GM19452 (cell line): Measurements from ENCODE around the gene B4GALT6.

Experiments used
- ATAC-seq: cut with Tn5 transposase; IDR thresholded peaks from one replicate; pipeline ENCODE4 v1.9.1; 2021; ENCODE audit not compliant: unreplicated experiment

The B4GALT6 gene

GRCh38 chr18:31661965-31662364, 22.4 kb downstream of the B4GALT6 start:
- no peak for ATAC-seq

- no peak for ATAC-seq
Observed at GRCh38 chr18:31660763-31661162, 23.6 kb downstream of the B4GALT6 start.

GRCh38 chr18:31659576-31660177, 24.7 kb downstream of the B4GALT6 start:
- ATAC-seq, result no peak

- ATAC-seq, result peak; percentile 66
Observed at GRCh38 chr18:31658670-31659575, 25.5 kb downstream of the B4GALT6 start.

GRCh38 chr18:31657823-31658669, 26.3 kb downstream of the B4GALT6 start:
- ATAC-seq, result peak; percentile 80

- ATAC-seq, result no peak
Observed at GRCh38 chr18:31656754-31657153, 27.6 kb downstream of the B4GALT6 start.

GRCh38 chr18:31655354-31655753, 29.0 kb downstream of the B4GALT6 start:
- no peak for ATAC-seq

GRCh38 chr18:31652877-31653276, 31.5 kb downstream of the B4GALT6 start:
- no peak for ATAC-seq

- ATAC-seq, result no peak
Observed at GRCh38 chr18:31652357-31652756, 32.0 kb downstream of the B4GALT6 start.

GRCh38 chr18:31651369-31651768, 33.0 kb downstream of the B4GALT6 start:
- no peak for ATAC-seq

GRCh38 chr18:31649978-31650719, 34.2 kb downstream of the B4GALT6 start:
- ATAC-seq, result peak; percentile 44

GRCh38 chr18:31649449-31649848, 34.9 kb downstream of the B4GALT6 start:
- ATAC-seq, result no peak

- ATAC-seq, result peak; percentile 51
Observed at GRCh38 chr18:31648966-31649429, 35.4 kb downstream of the B4GALT6 start.

GRCh38 chr18:31648458-31648857, 35.9 kb downstream of the B4GALT6 start:
- ATAC-seq, result no peak

GRCh38 chr18:31647127-31647753, 37.1 kb downstream of the B4GALT6 start:
- ATAC-seq, result no peak

GRCh38 chr18:31646332-31647126, 37.9 kb downstream of the B4GALT6 start:
- peak; percentile 33 for ATAC-seq

GRCh38 chr18:31645411-31645810, 39.0 kb downstream of the B4GALT6 start:
- no peak for ATAC-seq

- ATAC-seq, result no peak
Observed at GRCh38 chr18:31643003-31643402, 41.4 kb downstream of the B4GALT6 start.

- ATAC-seq, result no peak
Observed at GRCh38 chr18:31637445-31637844, 46.9 kb downstream of the B4GALT6 start.
